K562 (cell line): ENCODE results near the gene GABARAPL2.

Experiments
- BRD4 ChIP-seq: fragments of 200-600 bp; sonication (generic); IDR thresholded peaks from 2 replicates; pipeline ENCODE4 v1.6.1; 2017; ENCODE audit warnings: inconsistent platforms
- CBX2 ChIP-seq: fragments of 200-600 bp; sonication (generic); IDR thresholded peaks from one replicate; pipeline ENCODE4 v1.6.1; 2012; ENCODE audit warnings: mild to moderate bottlenecking, low read length, inconsistent platforms; ENCODE audit not compliant: insufficient read depth, poor library complexity, severe bottlenecking
- CHD2 ChIP-seq: IDR thresholded peaks from 2 replicates; pipeline ENCODE4 v1.6.1; 2011; ENCODE audit warnings: low read depth, low read length
- CTCF ChIP-seq, 3 experiments: IDR thresholded peaks in 2 of 3; conservative IDR thresholded peaks in 1 of 3; 2 replicates each; pipeline ENCODE4 v1.5.1; 2011 to 2012; ENCODE audit warnings: low read length in 3 of 3, mild to moderate bottlenecking in 3 of 3, control low read depth in 2 of 3, improper control_type of control experiment in 1 of 3, inconsistent platforms in 1 of 3, low read depth in 1 of 3, mixed read lengths in 1 of 3, moderate library complexity in 1 of 3; ENCODE audit not compliant: insufficient read depth in 2 of 3
- EZH2 ChIP-seq: IDR thresholded peaks from 2 replicates; pipeline ENCODE4 v1.6.1; 2012; ENCODE audit warnings: low read depth, mild to moderate bottlenecking, inconsistent platforms, low read length, borderline replicate concordance
- FOSL1 ChIP-seq: fragments of 200-800 bp; sonication (Bioruptor generic); conservative IDR thresholded peaks from 2 replicates; pipeline ENCODE4 v1.6.1; 2016; ENCODE audit warnings: missing genetic modification characterization, missing compliant biosample characterization
- JUN ChIP-seq, 2 experiments: sonication (generic) in 1 of 2; formaldehyde crosslinking in 1 of 2; IDR thresholded peaks; 2 replicates each; pipeline versions ENCODE4 v1.6.1 to v1.8.0; 2012 to 2022; ENCODE audit warnings: borderline replicate concordance in 2 of 2, mild to moderate bottlenecking in 2 of 2, improper control_type of control experiment in 1 of 2, low read depth in 1 of 2, low read length in 1 of 2, missing genetic modification reagents in 1 of 2
- NR2C2 ChIP-seq, 2 experiments: fragments of 200-800 bp in 1 of 2; sonication (Bioruptor generic) in 1 of 2; sonication (generic) in 1 of 2; formaldehyde crosslinking in 1 of 2; IDR thresholded peaks; 2 replicates each; pipeline versions ENCODE4 v1.6.1 to v1.8.0; 2016 to 2022; ENCODE audit warnings: mild to moderate bottlenecking in 1 of 2, missing compliant biosample characterization in 1 of 2, missing genetic modification characterization in 1 of 2, missing genetic modification reagents in 1 of 2
- SNRNP70 ChIP-seq: fragments of 200-400 bp; formaldehyde crosslinking; optimal IDR thresholded peaks from 2 replicates; pipeline ENCODE3; 2017; ENCODE audit warnings: low read depth, low read length
- YBX1 ChIP-seq: fragments of 450-650 bp; IDR thresholded peaks from 2 replicates; pipeline ENCODE4 v1.7.1; 2016; ENCODE audit warnings: mild to moderate bottlenecking
- YY1 ChIP-seq, 3 experiments: IDR thresholded peaks; 2 replicates each; pipeline ENCODE4 v1.6.1; 2011; ENCODE audit warnings: low read length in 2 of 3, mild to moderate bottlenecking in 2 of 3, moderate library complexity in 2 of 3, borderline replicate concordance in 1 of 3, control low read depth in 1 of 3, low read depth in 1 of 3; ENCODE audit not compliant: insufficient read depth in 3 of 3, insufficient replicate concordance in 2 of 3, control insufficient read depth in 1 of 3, insufficient read length in 1 of 3; ENCODE audit errors: extremely low read depth in 1 of 3
- ZBTB40 ChIP-seq, 2 experiments: fragments of 450-650 bp in 1 of 2; sonication (generic) in 1 of 2; formaldehyde crosslinking in 1 of 2; IDR thresholded peaks; 2 replicates each; pipeline versions ENCODE4 v1.7.1 to v1.9.0; 2016 to 2022; ENCODE audit warnings: inconsistent platforms in 1 of 2, mild to moderate bottlenecking in 1 of 2, missing genetic modification reagents in 1 of 2
- ZFX ChIP-seq: sonication (generic); formaldehyde crosslinking; IDR thresholded peaks from 2 replicates; pipeline ENCODE4 v1.8.0; 2022; ENCODE audit warnings: mild to moderate bottlenecking, missing genetic modification reagents, moderate library complexity

GRCh38 chr16:75546293-75546692 is 19.9 kb upstream of the GABARAPL2 start:
- TF ChIP-seq CTCF (IDR thresholded peaks at IDR 0.05 in 2 of 3, conservative IDR thresholded peaks at IDR 0.05 in 1 of 3; ENCODE audit: insufficient read depth in 2 of 3, low read depth in 1 of 3, low read length in 3 of 3), result no peak
- no peak for TF ChIP-seq YY1 (IDR thresholded peaks at IDR 0.05; ENCODE audit: borderline replicate concordance in 1 of 3, control insufficient read depth in 1 of 3, extremely low read depth in 1 of 3, insufficient read depth in 3 of 3, insufficient read length in 1 of 3, insufficient replicate concordance in 2 of 3, low read depth in 1 of 3, low read length in 2 of 3)
- TF ChIP-seq CBX2, result no peak
- TF ChIP-seq ZFX (CRISPR knock-in tag), result no peak
- TF ChIP-seq EZH2, result no peak
- no peak for TF ChIP-seq CHD2
- TF ChIP-seq BRD4, result no peak
- TF ChIP-seq FOSL1 (tag), result no peak
- TF ChIP-seq SNRNP70, result no peak
- TF ChIP-seq NR2C2 (CRISPR knock-in tag; IDR thresholded peaks at IDR 0.05), result no peak
- TF ChIP-seq NR2C2 (tag; IDR thresholded peaks at IDR 0.05), result no peak
- TF ChIP-seq JUN (IDR thresholded peaks at IDR 0.05; ENCODE audit: borderline replicate concordance, low read depth, low read length), result no peak
- TF ChIP-seq JUN (CRISPR knock-in tag; IDR thresholded peaks at IDR 0.05; ENCODE audit: borderline replicate concordance), result no peak
- TF ChIP-seq ZBTB40 (IDR thresholded peaks at IDR 0.05), result no peak
- TF ChIP-seq ZBTB40 (CRISPR knock-in tag; IDR thresholded peaks at IDR 0.05), result no peak
- no peak for TF ChIP-seq YBX1
